Activated T-cell treated with anti-CD3 and anti-CD28 coated beads, Interleukin-2, amount 50 U/mL, for 4 hours (primary cell): ENCODE results near the gene RETN. TPM values are rescaled to one million over a fixed set of nuclear protein-coding genes. Genes with fewer than 3 reads are reported as not detected.

Experiments
- ATAC-seq, 2 donors: fragments of 200-7000 bp; cut with Tn5 transposase; one replicate each; pipeline ENCODE4 v1.10.0; 2021
- DNase-seq: peaks from one replicate; pipeline ENCODE4 v3.0.0-alpha.2; 2020
- H3K27me3 Mint-ChIP-seq: one replicate; pipeline ENCODE4 v1.8.0; 2021; ENCODE audit warnings: low read depth, mixed read lengths
- H3K36me3 Mint-ChIP-seq: one replicate; pipeline ENCODE4 v1.8.0; 2022; ENCODE audit warnings: mixed read lengths; ENCODE audit not compliant: insufficient read depth
- H3K4me1 Mint-ChIP-seq: one replicate; pipeline ENCODE4 v1.8.0; 2021; ENCODE audit warnings: low read depth, mixed read lengths
- H3K4me3 Mint-ChIP-seq: one replicate; pipeline ENCODE4 v1.8.0; 2021; ENCODE audit warnings: mild to moderate bottlenecking, moderate library complexity, mixed read lengths
- H3K9me3 Mint-ChIP-seq: one replicate; pipeline ENCODE4 v1.8.0; 2021; ENCODE audit warnings: mixed read lengths
- total RNA-seq, 3 donors: library from RNA; stranded (reverse); gene quantifications; one replicate each; pipeline ENCODE4 v1.2.1, GENCODE V29; 2021

RETN gene
- total RNA-seq, 3 donors from 2014 or later, result not detected

GRCh38 chr19:7698583-7698982 is 29.7 kb downstream of the RETN start:
- no peaks in the 10 kb centered on the region for H3K36me3 Mint-ChIP-seq
- H3K4me1 Mint-ChIP-seq, result peaks cover 28% of the 10 kb centered on the region
- DNase-seq (no peak), ATAC-seq (no peak)
- peaks cover 9% of the 10 kb centered on the region for H3K27me3 Mint-ChIP-seq
- H3K4me3 Mint-ChIP-seq, result peak overlapping the region; percentile 76
- no peaks in the 10 kb centered on the region for H3K9me3 Mint-ChIP-seq

GRCh38 chr19:7699003-7699402 is 30.2 kb downstream of the RETN start:
- ATAC-seq (no peak), DNase-seq (no peak)
- no peaks in the 10 kb centered on the region for H3K36me3 Mint-ChIP-seq
- peak overlapping the region; percentile 76 for H3K4me3 Mint-ChIP-seq
- peaks cover 9% of the 10 kb centered on the region for H3K27me3 Mint-ChIP-seq
- H3K9me3 Mint-ChIP-seq, result no peaks in the 10 kb centered on the region
- peaks cover 32% of the 10 kb centered on the region for H3K4me1 Mint-ChIP-seq

- H3K9me3 Mint-ChIP-seq, result no peaks in the 10 kb centered on the region
- peaks cover 9% of the 10 kb centered on the region for H3K27me3 Mint-ChIP-seq
- peaks cover 39% of the 10 kb centered on the region for H3K4me1 Mint-ChIP-seq
- H3K4me3 Mint-ChIP-seq, result peak overlapping the region; percentile 76
- peak; percentile 61 to 71 for ATAC-seq
- DNase-seq, result no peak
- H3K36me3 Mint-ChIP-seq, result no peaks in the 10 kb centered on the region
Measured at GRCh38 chr19:7699417-7700401, 30.9 kb downstream of the RETN start.

GRCh38 chr19:7701049-7701653 is 32.3 kb downstream of the RETN start:
- H3K4me1 Mint-ChIP-seq, result peaks cover 51% of the 10 kb centered on the region
- ATAC-seq (no peak), DNase-seq (no peak)
- no peaks in the 10 kb centered on the region for H3K36me3 Mint-ChIP-seq
- no peaks in the 10 kb centered on the region for H3K9me3 Mint-ChIP-seq
- H3K4me3 Mint-ChIP-seq, result peak overlapping the region; percentile 47
- peaks cover 9% of the 10 kb centered on the region for H3K27me3 Mint-ChIP-seq

- H3K4me3 Mint-ChIP-seq, result peak within 1 kb of the TSS; percentile 47
- peaks cover 7% of the 10 kb centered on the region for H3K27me3 Mint-ChIP-seq
- no peak for DNase-seq
- H3K4me1 Mint-ChIP-seq, result peaks cover 55% of the 10 kb centered on the region
- no peaks in the 10 kb centered on the region for H3K36me3 Mint-ChIP-seq
- no peak for ATAC-seq
- no peaks in the 10 kb centered on the region for H3K9me3 Mint-ChIP-seq
Measured at GRCh38 chr19:7701654-7702457, 33.0 kb downstream of the RETN start, which contains the start of gene FCER2. Gene FCER2 (minus strand): TSS chr19:7702131. CDS start chr19:7699760, 2,371 bp downstream.

GRCh38 chr19:7703332-7703731 is 34.5 kb downstream of the RETN start:
- peaks cover 62% of the 10 kb centered on the region for H3K4me1 Mint-ChIP-seq
- H3K4me3 Mint-ChIP-seq, result no peak overlapping the region
- peaks cover 7% of the 10 kb centered on the region for H3K27me3 Mint-ChIP-seq
- DNase-seq, result no peak
- ATAC-seq, result no peak
- no peaks in the 10 kb centered on the region for H3K36me3 Mint-ChIP-seq
- no peaks in the 10 kb centered on the region for H3K9me3 Mint-ChIP-seq

- Mint-ChIP-seq H3K36me3 (no peaks in the 10 kb centered on the region), H3K27me3 (peaks cover 3% of the 10 kb centered on the region), H3K4me3 (no peak overlapping the region), H3K4me1 (peaks cover 60% of the 10 kb centered on the region), H3K9me3 (no peaks in the 10 kb centered on the region)
- DNase-seq (no peak), ATAC-seq (no peak)
Measured at GRCh38 chr19:7704280-7705060, 35.6 kb downstream of the RETN start.

GRCh38 chr19:7705387-7706187 is 36.7 kb downstream of the RETN start:
- ATAC-seq (peak; percentile 92 to 94), DNase-seq (peak; percentile 64)
- Mint-ChIP-seq H3K27me3 (no peaks in the 10 kb centered on the region), H3K4me3 (peak overlapping the region; percentile 69), H3K36me3 (no peaks in the 10 kb centered on the region), H3K4me1 (peaks cover 56% of the 10 kb centered on the region), H3K9me3 (no peaks in the 10 kb centered on the region)

GRCh38 chr19:7706188-7706954 is 37.5 kb downstream of the RETN start:
- DNase-seq (no peak), ATAC-seq (no peak)
- no peaks in the 10 kb centered on the region for H3K9me3 Mint-ChIP-seq
- H3K27me3 Mint-ChIP-seq, result no peaks in the 10 kb centered on the region
- peaks cover 58% of the 10 kb centered on the region for H3K4me1 Mint-ChIP-seq
- no peaks in the 10 kb centered on the region for H3K36me3 Mint-ChIP-seq
- H3K4me3 Mint-ChIP-seq, result peak overlapping the region; percentile 69

- DNase-seq (no peak), ATAC-seq (no peak)
- H3K4me3 Mint-ChIP-seq, result peak overlapping the region; percentile 69
- H3K36me3 Mint-ChIP-seq, result no peaks in the 10 kb centered on the region
- peaks cover 58% of the 10 kb centered on the region for H3K4me1 Mint-ChIP-seq
- no peaks in the 10 kb centered on the region for H3K9me3 Mint-ChIP-seq
- H3K27me3 Mint-ChIP-seq, result no peaks in the 10 kb centered on the region
Measured at GRCh38 chr19:7706955-7707456, 38.2 kb downstream of the RETN start.

- no peak for ATAC-seq
- H3K4me1 Mint-ChIP-seq, result peaks cover 41% of the 10 kb centered on the region
- DNase-seq, result no peak
- H3K27me3 Mint-ChIP-seq, result no peaks in the 10 kb centered on the region
- no peaks in the 10 kb centered on the region for H3K36me3 Mint-ChIP-seq
- no peaks in the 10 kb centered on the region for H3K9me3 Mint-ChIP-seq
- H3K4me3 Mint-ChIP-seq, result no peak overlapping the region
Measured at GRCh38 chr19:7709932-7710460, 41.1 kb downstream of the RETN start.

- ATAC-seq (no peak), DNase-seq (no peak)
- no peaks in the 10 kb centered on the region for H3K36me3 Mint-ChIP-seq
- H3K27me3 Mint-ChIP-seq, result no peaks in the 10 kb centered on the region
- H3K4me3 Mint-ChIP-seq, result no peak overlapping the region
- H3K4me1 Mint-ChIP-seq, result peaks cover 35% of the 10 kb centered on the region
- no peaks in the 10 kb centered on the region for H3K9me3 Mint-ChIP-seq
Measured at GRCh38 chr19:7710616-7711015, 41.8 kb downstream of the RETN start.
